Activated CD8-positive, alpha-beta T cell treated with anti-CD3 and anti-CD28 coated beads for 36 hours (primary cell): ENCODE results near the gene TMEM234. TPM values are rescaled to one million over a fixed set of nuclear protein-coding genes. Genes with fewer than 3 reads are reported as not detected.

Experiments
- ATAC-seq: fragments of 200-7000 bp; cut with Tn5 transposase; one replicate; pipeline ENCODE4 v1.10.0; 2021; ENCODE audit warnings: mild to moderate bottlenecking, moderate library complexity
- CTCF ChIA-PET: fragments of 350-600 bp; sonication (Branson Sonifier 250); formaldehyde crosslinking; loops from one replicate; lab custom pipeline; 2021; ENCODE audit warnings: antibody characterized with exemption; lab: Charles Lee
- POLR2A ChIA-PET: fragments of 350-600 bp; sonication (Branson Sonifier 250); formaldehyde crosslinking; loops from one replicate; lab custom pipeline; 2021; ENCODE audit warnings: antibody characterized with exemption; lab: Charles Lee
- DNase-seq: peaks from one replicate; pipeline ENCODE4 v3.0.0-alpha.2; 2020
- H3K27ac Mint-ChIP-seq: one replicate; pipeline ENCODE4 v1.8.0; 2021; ENCODE audit warnings: mild to moderate bottlenecking, mixed read lengths
- H3K27me3 Mint-ChIP-seq: one replicate; pipeline ENCODE4 v1.8.0; 2021; ENCODE audit warnings: mixed read lengths
- H3K36me3 Mint-ChIP-seq: one replicate; pipeline ENCODE4 v1.8.0; 2021; ENCODE audit warnings: low read depth, mixed read lengths
- H3K4me1 Mint-ChIP-seq: one replicate; pipeline ENCODE4 v1.8.0; 2021; ENCODE audit warnings: low read depth, mixed read lengths
- H3K4me3 Mint-ChIP-seq: one replicate; pipeline ENCODE4 v1.8.0; 2021; ENCODE audit warnings: mild to moderate bottlenecking, moderate library complexity, mixed read lengths
- H3K9me3 Mint-ChIP-seq: one replicate; pipeline ENCODE4 v1.8.0; 2021; ENCODE audit warnings: mixed read lengths
- intact Hi-C: fragments of 100-400 bp; cut with micrococcal nuclease; formaldehyde crosslinking; loops from one replicate; pipeline ENCODE4 v1.10.0; 2022
- total RNA-seq, 2 experiments: library from RNA; stranded (reverse); gene quantifications; one replicate each; pipeline ENCODE4 v1.2.3, GENCODE V29; 2021
- TF ChIP-seq, protein P1 (sequence below): fragments of 200-600 bp; IDR thresholded peaks from one replicate; pipeline ENCODE4 v1.8.0; 2022; ENCODE audit warnings: antibody characterized with exemption, mild to moderate bottlenecking

The TMEM234 gene
- total RNA-seq, 2 experiments from 2014 or later = 6.9 to 7.7 TPM

DNA sequence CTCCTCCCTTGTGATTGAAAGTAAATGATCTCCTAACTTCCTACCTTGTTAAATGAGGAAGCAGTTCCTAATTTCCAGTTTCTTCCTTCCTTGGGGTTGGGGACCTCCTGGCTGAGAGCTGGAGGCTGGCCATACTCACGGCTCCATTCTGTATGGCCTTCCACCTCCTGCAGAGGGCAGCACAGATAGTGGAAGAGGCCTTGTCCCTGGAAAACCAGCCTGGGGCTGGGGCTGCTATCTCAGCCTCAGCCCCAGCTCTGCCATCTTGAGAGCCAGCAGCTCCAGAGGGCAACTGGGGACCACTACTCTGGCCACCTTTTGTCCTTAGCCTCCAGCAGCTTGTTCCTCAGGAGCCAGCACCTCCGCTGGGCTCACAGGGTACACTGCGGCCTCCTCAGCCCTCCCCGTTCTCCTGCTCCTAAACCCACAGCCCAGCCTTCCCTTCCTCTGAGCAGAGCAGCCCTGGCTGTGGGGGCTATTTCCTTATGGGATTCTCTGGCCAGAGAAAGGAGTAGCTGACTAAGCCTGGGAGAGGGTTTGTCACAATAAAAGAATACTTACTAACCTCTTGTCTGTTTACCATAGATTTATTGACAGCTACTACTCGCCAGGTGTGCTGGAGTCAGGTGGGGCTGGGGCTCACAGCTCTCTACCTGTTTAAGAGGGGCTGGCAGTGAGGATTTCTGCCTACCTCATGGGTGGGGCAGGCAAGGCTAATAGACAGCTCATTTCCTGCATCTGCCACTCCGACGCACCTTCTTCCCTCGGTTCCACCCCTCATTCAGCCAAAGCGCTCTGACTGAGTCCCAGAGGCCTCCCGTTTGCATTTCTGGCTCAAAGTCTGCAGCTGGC, 6.3 kb downstream of the TMEM234 start:
- Mint-ChIP-seq H3K4me3 (no peak overlapping the region), H3K27ac (no peak overlapping the region), H3K27me3 (no peaks in the 10 kb centered on the region), H3K9me3 (no peaks in the 10 kb centered on the region), H3K4me1 (peaks cover 11% of the 10 kb centered on the region), H3K36me3 (no peaks in the 10 kb centered on the region)
- intact Hi-C loops = no loop called here
- ChIA-PET CTCF (interaction anchor here (0.7 to 4.3 kb wide), 48 partner anchors 9 to 257 kb away, joined by 3 to 44 read pairs (median 5); partner anchors contain the start of genes CCDC28B, HDAC1, IQCC and LCK), POLR2A (interaction anchor here (0.7 to 1.9 kb wide), 13 partner anchors 9 to 161 kb away, joined by 3 to 9 read pairs (median 3); partner anchors contain the start of genes HDAC1, IQCC and LCK)
- ATAC-seq (peak; percentile 97), DNase-seq (peak; percentile 69)
- TF ChIP-seq, protein P1, sequence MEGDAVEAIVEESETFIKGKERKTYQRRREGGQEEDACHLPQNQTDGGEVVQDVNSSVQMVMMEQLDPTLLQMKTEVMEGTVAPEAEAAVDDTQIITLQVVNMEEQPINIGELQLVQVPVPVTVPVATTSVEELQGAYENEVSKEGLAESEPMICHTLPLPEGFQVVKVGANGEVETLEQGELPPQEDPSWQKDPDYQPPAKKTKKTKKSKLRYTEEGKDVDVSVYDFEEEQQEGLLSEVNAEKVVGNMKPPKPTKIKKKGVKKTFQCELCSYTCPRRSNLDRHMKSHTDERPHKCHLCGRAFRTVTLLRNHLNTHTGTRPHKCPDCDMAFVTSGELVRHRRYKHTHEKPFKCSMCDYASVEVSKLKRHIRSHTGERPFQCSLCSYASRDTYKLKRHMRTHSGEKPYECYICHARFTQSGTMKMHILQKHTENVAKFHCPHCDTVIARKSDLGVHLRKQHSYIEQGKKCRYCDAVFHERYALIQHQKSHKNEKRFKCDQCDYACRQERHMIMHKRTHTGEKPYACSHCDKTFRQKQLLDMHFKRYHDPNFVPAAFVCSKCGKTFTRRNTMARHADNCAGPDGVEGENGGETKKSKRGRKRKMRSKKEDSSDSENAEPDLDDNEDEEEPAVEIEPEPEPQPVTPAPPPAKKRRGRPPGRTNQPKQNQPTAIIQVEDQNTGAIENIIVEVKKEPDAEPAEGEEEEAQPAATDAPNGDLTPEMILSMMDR = peak; percentile 91

DNA sequence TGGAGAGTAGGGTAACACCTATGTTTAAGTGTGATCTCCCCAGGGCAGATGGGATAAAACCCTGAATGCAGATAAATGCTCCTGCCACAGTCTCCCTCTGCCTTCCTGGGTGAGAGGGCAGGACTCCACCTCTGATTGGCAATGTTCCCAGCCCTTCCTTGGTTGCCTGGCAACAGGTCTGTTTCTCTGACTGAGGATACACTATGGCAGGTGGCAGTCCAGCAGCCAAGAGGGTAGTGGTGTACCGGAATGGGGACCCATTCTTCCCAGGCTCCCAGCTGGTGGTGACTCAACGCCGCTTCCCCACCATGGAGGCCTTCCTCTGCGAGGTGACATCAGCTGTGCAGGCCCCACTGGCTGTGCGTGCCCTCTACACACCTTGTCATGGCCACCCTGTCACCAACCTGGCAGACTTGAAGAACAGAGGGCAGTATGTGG, 13.2 kb downstream of the TMEM234 start, which contains the start of gene DCDC2B:
DCDC2B (plus strand) TSS at position 199 of the 438 bp plus-strand sequence; CDS start at position 204, 5 bp downstream.
- Mint-ChIP-seq H3K9me3 (no peaks in the 10 kb centered on the region), H3K4me3 (no peak within 1 kb of the TSS), H3K36me3 (peaks cover 18% of the 10 kb centered on the region), H3K4me1 (peaks cover 15% of the 10 kb centered on the region), H3K27ac (no peak within 1 kb of the TSS), H3K27me3 (no peaks in the 10 kb centered on the region)
- DNase-seq (no peak), ATAC-seq (no peak)
- TF ChIP-seq, protein P1 = no peak
- intact Hi-C loops = no loop called here
- CTCF ChIA-PET = interaction anchor here (0.7 to 1.9 kb wide), 3 partner anchors 9 to 205 kb away, joined by 3 to 4 read pairs (median 3); no protein-coding TSS in a partner anchor
- POLR2A ChIA-PET = interaction anchor here (1.2 to 4.1 kb wide), 2 partner anchors 8 to 12 kb away, joined by 3 to 35 read pairs; partner anchors contain the start of gene CCDC28B

DNA sequence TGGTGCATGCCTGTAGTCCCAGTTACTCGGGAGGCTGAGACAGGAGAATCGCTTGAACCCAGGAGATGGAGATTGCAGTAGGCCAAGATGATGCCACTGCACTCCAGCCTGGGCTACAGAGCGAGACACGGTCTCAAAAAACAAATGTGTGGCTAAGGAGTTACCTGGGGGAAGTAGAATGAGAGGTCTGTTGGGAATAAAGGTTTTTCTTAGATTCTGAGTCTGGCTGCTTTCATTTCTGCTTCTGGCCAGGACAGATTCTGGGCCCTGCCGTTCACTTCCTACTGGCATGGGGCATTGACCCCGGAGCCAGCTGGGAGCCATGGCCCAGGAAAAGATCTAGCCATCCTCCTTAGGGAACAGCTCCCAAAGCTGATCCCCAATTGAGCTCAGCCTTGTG, 13.7 kb downstream of the TMEM234 start:
- no peaks in the 10 kb centered on the region for H3K27me3 Mint-ChIP-seq
- DNase-seq = no peak
- ChIA-PET POLR2A (interaction anchor here (4.1 kb wide), 1 partner anchor 12 kb away, joined by 35 read pairs; no protein-coding TSS in a partner anchor), CTCF (interaction anchor here (1.1 to 1.9 kb wide), 2 partner anchors 40 to 205 kb away, joined by 3 to 4 read pairs; no protein-coding TSS in a partner anchor)
- TF ChIP-seq, protein P1 = no peak
- intact Hi-C loops = no loop called here
- no peak for ATAC-seq
- no peak overlapping the region for H3K4me3 Mint-ChIP-seq
- H3K36me3 Mint-ChIP-seq = peaks cover 18% of the 10 kb centered on the region
- no peaks in the 10 kb centered on the region for H3K9me3 Mint-ChIP-seq
- H3K27ac Mint-ChIP-seq = no peak overlapping the region
- H3K4me1 Mint-ChIP-seq = peaks cover 15% of the 10 kb centered on the region

DNA sequence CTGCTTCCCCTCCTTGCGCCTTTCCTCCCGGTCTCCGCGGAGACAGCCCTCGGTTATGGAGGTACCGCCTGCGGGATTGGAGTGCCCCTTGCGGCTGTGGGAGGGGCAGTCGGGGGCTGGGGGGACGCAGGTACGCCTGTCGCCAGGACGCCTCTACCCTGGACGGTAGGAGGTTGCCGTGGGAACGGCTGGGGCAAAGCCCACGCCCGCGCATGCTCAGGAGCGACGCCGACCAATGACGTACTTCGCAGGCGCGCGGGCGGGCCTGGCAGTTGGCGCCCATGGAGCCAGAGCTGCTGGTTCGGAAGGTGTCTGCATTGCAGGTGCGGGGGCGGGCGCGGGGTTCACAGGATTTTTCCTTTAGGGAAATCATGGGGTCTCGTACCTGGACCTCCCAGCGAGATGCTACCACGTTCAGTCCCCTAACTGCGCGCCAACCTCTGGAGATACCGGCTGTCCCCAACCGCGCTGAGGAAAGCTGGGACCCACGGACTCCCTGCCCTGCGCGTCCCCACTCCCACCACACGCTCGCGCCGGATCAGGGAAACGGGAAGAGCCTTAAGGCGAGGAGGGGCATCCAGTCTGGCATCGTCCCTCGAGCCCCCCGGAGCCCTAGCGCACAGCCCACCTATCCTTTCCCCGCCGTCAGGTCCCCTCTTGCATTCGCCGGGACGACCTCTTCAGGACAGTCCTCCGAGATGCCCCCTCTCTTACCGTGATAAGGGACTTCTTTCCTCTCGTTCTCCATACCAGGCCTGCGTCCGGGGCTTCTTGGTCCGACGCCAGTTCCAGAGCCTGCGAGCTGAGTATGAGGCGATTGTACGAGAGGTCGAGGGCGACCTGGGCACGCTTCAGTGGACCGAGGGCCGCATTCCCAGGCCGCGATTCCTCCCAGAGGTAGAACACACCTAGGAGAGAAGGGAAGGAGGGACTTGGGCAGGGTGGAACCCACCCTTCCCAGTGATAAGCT, 16.5 kb downstream of the TMEM234 start, which contains the start of gene IQCC:
IQCC (plus strand) TSS at position 271 of the 970 bp plus-strand sequence; CDS start at position 282, 11 bp downstream.
- H3K27ac Mint-ChIP-seq = peak within 1 kb of the TSS; percentile 86
- peaks cover 26% of the 10 kb centered on the region for H3K4me1 Mint-ChIP-seq
- intact Hi-C loops = no loop called here
- TF ChIP-seq, protein P1 = no peak
- ATAC-seq (peak; percentile 68), DNase-seq (peak; percentile 91)
- no peaks in the 10 kb centered on the region for H3K9me3 Mint-ChIP-seq
- POLR2A ChIA-PET = interaction anchor here (0.7 to 4.1 kb wide), 10 partner anchors 9 to 140 kb away, joined by 3 to 35 read pairs (median 6); partner anchors contain the start of gene LCK
- peak within 1 kb of the TSS; percentile 90 for H3K4me3 Mint-ChIP-seq
- peaks cover 18% of the 10 kb centered on the region for H3K36me3 Mint-ChIP-seq
- CTCF ChIA-PET = interaction anchor here (1.2 to 8.1 kb wide), 3 partner anchors 10 to 43 kb away, joined by 6 to 44 read pairs (median 7); no protein-coding TSS in a partner anchor
- H3K27me3 Mint-ChIP-seq = no peaks in the 10 kb centered on the region
